OCI-LY7 (cell line): ENCODE results near the gene CD2BP2.

Experiments used
- EZH2phosphoT487 ChIP-seq: fragments of 200-600 bp; sonication (generic); IDR thresholded peaks from 2 replicates; pipeline ENCODE4 v1.6.1; 2018; ENCODE audit warnings: low read depth, borderline replicate concordance, mild to moderate bottlenecking, mixed run types, antibody characterized with exemption, low read length, moderate library complexity, mixed read lengths
- TF ChIP-seq, protein P1 (sequence below): fragments of 200-600 bp; sonication (generic); conservative IDR thresholded peaks from 2 replicates; pipeline ENCODE4 v1.5.1; 2014; ENCODE audit warnings: mild to moderate bottlenecking, antibody characterized with exemption, low read length, moderate library complexity, mixed read lengths

DNA sequence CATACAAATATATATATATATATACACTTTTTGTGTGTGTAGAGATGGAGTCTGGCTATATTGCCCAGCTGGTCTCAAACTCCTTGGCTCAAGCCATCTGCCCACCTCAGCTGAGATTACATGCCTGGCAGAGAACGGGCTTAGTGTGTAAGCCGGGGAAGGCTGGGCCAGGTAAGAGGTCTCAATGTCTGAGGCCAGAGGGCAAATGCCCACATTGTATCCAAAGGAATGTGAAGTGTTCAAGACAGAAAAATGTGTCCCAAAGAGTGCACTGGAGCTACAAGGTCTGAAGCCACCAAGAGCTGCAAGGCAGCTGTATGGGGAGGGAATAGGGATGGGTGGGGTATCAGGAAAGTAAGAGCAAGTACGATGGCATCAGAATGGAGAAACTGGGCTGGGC lies 8.8 kb downstream of the CD2BP2 start:
- TF ChIP-seq, protein P1, sequence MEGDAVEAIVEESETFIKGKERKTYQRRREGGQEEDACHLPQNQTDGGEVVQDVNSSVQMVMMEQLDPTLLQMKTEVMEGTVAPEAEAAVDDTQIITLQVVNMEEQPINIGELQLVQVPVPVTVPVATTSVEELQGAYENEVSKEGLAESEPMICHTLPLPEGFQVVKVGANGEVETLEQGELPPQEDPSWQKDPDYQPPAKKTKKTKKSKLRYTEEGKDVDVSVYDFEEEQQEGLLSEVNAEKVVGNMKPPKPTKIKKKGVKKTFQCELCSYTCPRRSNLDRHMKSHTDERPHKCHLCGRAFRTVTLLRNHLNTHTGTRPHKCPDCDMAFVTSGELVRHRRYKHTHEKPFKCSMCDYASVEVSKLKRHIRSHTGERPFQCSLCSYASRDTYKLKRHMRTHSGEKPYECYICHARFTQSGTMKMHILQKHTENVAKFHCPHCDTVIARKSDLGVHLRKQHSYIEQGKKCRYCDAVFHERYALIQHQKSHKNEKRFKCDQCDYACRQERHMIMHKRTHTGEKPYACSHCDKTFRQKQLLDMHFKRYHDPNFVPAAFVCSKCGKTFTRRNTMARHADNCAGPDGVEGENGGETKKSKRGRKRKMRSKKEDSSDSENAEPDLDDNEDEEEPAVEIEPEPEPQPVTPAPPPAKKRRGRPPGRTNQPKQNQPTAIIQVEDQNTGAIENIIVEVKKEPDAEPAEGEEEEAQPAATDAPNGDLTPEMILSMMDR = no peak
- TF ChIP-seq EZH2phosphoT487 = no peak
